H1 (cell line): ENCODE results near the gene LGALS9. TPM values are rescaled to one million over a fixed set of nuclear protein-coding genes. Genes with fewer than 3 reads are reported as not detected.

Source experiments
- CTCF ChIA-PET: fragments of 300-600 bp; sonication (Branson Sonifier 250); formaldehyde crosslinking; loops from one replicate; lab custom pipeline; 2021; ENCODE audit not compliant: partially characterized antibody; lab: Charles Lee
- POLR2A ChIA-PET: fragments of 300-600 bp; sonication (Branson Sonifier 250); formaldehyde crosslinking; loops from one replicate; lab custom pipeline; 2021; ENCODE audit warnings: inconsistent platforms; ENCODE audit not compliant: partially characterized antibody; lab: Charles Lee
- DNase-seq, 2 experiments: peaks; one replicate each; pipeline versions ENCODE4 v3.0.0 to v3.0.0-alpha.2; 2010 to 2022; ENCODE audit warnings: low spot score in 2 of 2, low read depth in 1 of 2, mixed read lengths in 1 of 2
- FAIRE-seq: peaks from 2 replicates; lab custom pipeline; 2011; peaks lifted over from hg19 to GRCh38; lab: Jason Lieb, UNC
- H2AFZ ChIP-seq: 2 replicates; pipeline ENCODE4 v1.8.1; 2012; ENCODE audit warnings: low read length, inconsistent platforms
- H2AK5ac ChIP-seq: 2 replicates; pipeline ENCODE4 v1.6.1; 2013; ENCODE audit warnings: low read depth, low read length
- H2BK120ac ChIP-seq: replicated peaks from 2 replicates; pipeline ENCODE3; 2013; ENCODE audit warnings: low read depth, low read length, inconsistent platforms
- H2BK12ac ChIP-seq: 2 replicates; pipeline ENCODE4 v1.6.1; 2013; ENCODE audit warnings: low read depth, low read length
- H2BK15ac ChIP-seq: 2 replicates; pipeline ENCODE4 v1.6.1; 2013; ENCODE audit warnings: low read length
- H2BK20ac ChIP-seq: 2 replicates; pipeline ENCODE4 v1.6.1; 2013; ENCODE audit warnings: low read length
- H2BK5ac ChIP-seq: 2 replicates; pipeline ENCODE4 v1.6.1; 2013; ENCODE audit warnings: low read depth, low read length
- H3K14ac ChIP-seq: 2 replicates; pipeline ENCODE4 v1.6.1; 2013; ENCODE audit warnings: inconsistent platforms; ENCODE audit not compliant: insufficient read length
- H3K18ac ChIP-seq: 2 replicates; pipeline ENCODE4 v1.6.1; 2013; ENCODE audit warnings: low read length; ENCODE audit errors: extremely low read depth
- H3K23ac ChIP-seq: 2 replicates; pipeline ENCODE4 v1.6.1; 2013; ENCODE audit warnings: inconsistent platforms; ENCODE audit not compliant: insufficient read length
- H3K23me2 ChIP-seq: 2 replicates; pipeline ENCODE4 v1.6.1; 2013; ENCODE audit warnings: low read depth, low read length
- H3K27ac ChIP-seq: 2 replicates; pipeline ENCODE4 v1.6.1; 2011; ENCODE audit warnings: low read depth, low read length, inconsistent platforms
- H3K27me3 ChIP-seq, 4 experiments: replicated peaks in 1 of 4; 1 replicate in 1 of 4; 2 replicates in 3 of 4; pipeline versions ENCODE4 v1.6.1 to v1.8.1; 2011 to 2013; ENCODE audit warnings: low read length in 3 of 4, mild to moderate bottlenecking in 3 of 4, inconsistent platforms in 2 of 4, mixed read lengths in 2 of 4, moderate library complexity in 1 of 4; ENCODE audit not compliant: control insufficient read depth in 3 of 4, insufficient read depth in 3 of 4; ENCODE audit errors: extremely low read depth in 1 of 4
- H3K36me3 ChIP-seq, 4 experiments: 2 replicates each; pipeline versions ENCODE4 v1.6.1 to v1.8.1; 2011 to 2013; ENCODE audit warnings: mild to moderate bottlenecking in 4 of 4, low read length in 3 of 4, moderate library complexity in 2 of 4, control low read depth in 1 of 4, inconsistent platforms in 1 of 4; ENCODE audit not compliant: insufficient read depth in 4 of 4, control insufficient read depth in 2 of 4
- H3K4ac ChIP-seq: replicated peaks from 2 replicates; pipeline ENCODE3; 2013; ENCODE audit warnings: low read length, low read depth, mixed read lengths, inconsistent platforms; ENCODE audit not compliant: insufficient read length
- H3K4me1 ChIP-seq, 4 experiments: replicated peaks in 1 of 4; 1 replicate in 1 of 4; 2 replicates in 3 of 4; pipeline versions ENCODE4 v1.6.1 to v1.8.1; 2011 to 2013; ENCODE audit warnings: low read length in 3 of 4, inconsistent platforms in 2 of 4, mixed read lengths in 1 of 4; ENCODE audit not compliant: insufficient read depth in 4 of 4, control insufficient read depth in 3 of 4
- H3K4me2 ChIP-seq, 2 experiments: 2 replicates each; pipeline versions ENCODE4 v1.6.1 to v1.8.1; 2011 to 2013; ENCODE audit warnings: low read depth in 2 of 2, low read length in 2 of 2, control low read depth in 1 of 2, inconsistent platforms in 1 of 2, mild to moderate bottlenecking in 1 of 2; ENCODE audit not compliant: insufficient read depth in 1 of 2
- H3K4me3 ChIP-seq, 4 experiments: fragments of 200-600, 300-600 bp in 1 of 4; sonication (generic), shearing (Covaris generic), sonication (Bioruptor Twin) in 1 of 4; 2 replicates each; pipeline versions ENCODE4 v1.5.1 to v1.8.1; 2011 to 2016; ENCODE audit warnings: low read length in 4 of 4, low read depth in 3 of 4, control low read depth in 2 of 4, inconsistent platforms in 2 of 4, mild to moderate bottlenecking in 2 of 4, mixed read lengths in 1 of 4, moderate library complexity in 1 of 4; ENCODE audit not compliant: insufficient read depth in 2 of 4; ENCODE audit errors: extremely low read depth in 1 of 4
- H3K56ac ChIP-seq: replicated peaks from 2 replicates; pipeline ENCODE3; 2013; ENCODE audit warnings: low read depth, mild to moderate bottlenecking, mixed read lengths, low read length, inconsistent platforms; ENCODE audit not compliant: insufficient read length
- H3K79me1 ChIP-seq: 2 replicates; pipeline ENCODE4 v1.6.1; 2013; ENCODE audit warnings: low read depth, low read length, control low read depth
- H3K79me2 ChIP-seq, 2 experiments: 2 replicates each; pipeline versions ENCODE4 v1.6.1 to v1.8.1; 2012 to 2013; ENCODE audit warnings: low read length in 2 of 2, mild to moderate bottlenecking in 2 of 2, inconsistent platforms in 1 of 2; ENCODE audit not compliant: insufficient read depth in 2 of 2, control insufficient read depth in 1 of 2
- H3K9ac ChIP-seq, 4 experiments: replicated peaks in 1 of 4; 1 replicate in 1 of 4; 2 replicates in 3 of 4; pipeline versions ENCODE4 v1.6.1 to v1.8.1; 2011 to 2013; ENCODE audit warnings: low read depth in 3 of 4, low read length in 3 of 4, control low read depth in 2 of 4, mild to moderate bottlenecking in 2 of 4, moderate library complexity in 2 of 4, inconsistent platforms in 1 of 4; ENCODE audit errors: extremely low read depth in 1 of 4
- H3K9me3 ChIP-seq, 2 experiments: 2 replicates each; pipeline versions ENCODE4 v1.6.1 to v1.8.1; 2012 to 2013; ENCODE audit warnings: mild to moderate bottlenecking in 2 of 2, moderate library complexity in 2 of 2, control low read depth in 1 of 2, inconsistent platforms in 1 of 2, low read depth in 1 of 2, low read length in 1 of 2, mixed read lengths in 1 of 2; ENCODE audit not compliant: insufficient read depth in 2 of 2
- H4K20me1 ChIP-seq, 2 experiments: replicated peaks in 1 of 2; 2 replicates each; pipeline versions ENCODE3 to v1.8.1; 2011 to 2013; ENCODE audit warnings: inconsistent platforms in 2 of 2, low read length in 2 of 2, mild to moderate bottlenecking in 1 of 2; ENCODE audit not compliant: insufficient read depth in 2 of 2, control insufficient read depth in 1 of 2
- H4K5ac ChIP-seq: 2 replicates; pipeline ENCODE4 v1.6.1; 2013; ENCODE audit warnings: low read length, low read depth, mixed read lengths, inconsistent platforms; ENCODE audit not compliant: insufficient read length
- H4K8ac ChIP-seq: 2 replicates; pipeline ENCODE4 v1.8.0; 2013; ENCODE audit warnings: mild to moderate bottlenecking, moderate library complexity, low read length, inconsistent platforms; ENCODE audit not compliant: insufficient read depth; ENCODE audit errors: extremely low read depth
- H4K91ac ChIP-seq: replicated peaks from 2 replicates; pipeline ENCODE3; 2013; ENCODE audit warnings: low read length, mixed read lengths, inconsistent platforms; ENCODE audit not compliant: insufficient read length
- CBX5 ChIP-seq: fragments of 300-800, 300-1000 bp; sonication (generic); IDR thresholded peaks from 2 replicates; pipeline ENCODE4 v1.7.1; 2016; ENCODE audit warnings: antibody characterized with exemption, low read length, low read depth
- CHD2 ChIP-seq: IDR thresholded peaks from 2 replicates; pipeline ENCODE4 v1.6.1; 2012; ENCODE audit warnings: low read length, improper control_type of control experiment
- KDM1A ChIP-seq: fragments of 200-600, 300-600 bp; sonication (generic); IDR thresholded peaks from 2 replicates; pipeline ENCODE4 v1.7.1; 2016; ENCODE audit warnings: mild to moderate bottlenecking, low read length, borderline replicate concordance
- PHF8 ChIP-seq: fragments of 200-600 bp; sonication (generic); conservative IDR thresholded peaks from 2 replicates; pipeline ENCODE4 v1.7.1; 2012; ENCODE audit warnings: low read depth, mild to moderate bottlenecking, inconsistent platforms, low read length, moderate library complexity
- POU5F1 ChIP-seq: IDR thresholded peaks from 2 replicates; pipeline ENCODE4 v1.6.1; 2011; ENCODE audit warnings: low read depth, mild to moderate bottlenecking, low read length, moderate library complexity
- RAD21 ChIP-seq, 2 experiments: IDR thresholded peaks in 1 of 2; conservative IDR thresholded peaks in 1 of 2; 2 replicates each; pipeline ENCODE4 v1.6.1; 2011; ENCODE audit warnings: low read depth in 2 of 2, low read length in 2 of 2, improper control_type of control experiment in 1 of 2, inconsistent platforms in 1 of 2, mild to moderate bottlenecking in 1 of 2, moderate library complexity in 1 of 2
- SAP30 ChIP-seq: fragments of 300-600 bp; sonication (generic); IDR thresholded peaks from 2 replicates; pipeline ENCODE4 v1.7.1; 2012; ENCODE audit warnings: low read length, moderate library complexity, mild to moderate bottlenecking, inconsistent platforms; ENCODE audit not compliant: insufficient read depth, insufficient replicate concordance
- SIRT6 ChIP-seq: IDR thresholded peaks from one replicate; pipeline ENCODE4 v1.7.1; 2012; ENCODE audit warnings: low read length, inconsistent platforms
- TAF7 ChIP-seq: optimal IDR thresholded peaks from 2 replicates; pipeline ENCODE3; 2011; ENCODE audit warnings: low read depth, mild to moderate bottlenecking, inconsistent platforms, low read length, moderate library complexity, borderline replicate concordance
- TBP ChIP-seq: IDR thresholded peaks from 2 replicates; pipeline ENCODE4 v1.6.1; 2011; ENCODE audit warnings: low read depth, low read length, improper control_type of control experiment
- TCF12 ChIP-seq: IDR thresholded peaks from 2 replicates; pipeline ENCODE4 v1.6.1; 2011; ENCODE audit warnings: low read depth, mild to moderate bottlenecking, low read length
- TEAD4 ChIP-seq: IDR thresholded peaks from 2 replicates; pipeline ENCODE4 v1.6.1; 2012; ENCODE audit warnings: low read depth, low read length, inconsistent platforms, mixed read lengths
- WGBS, 2 experiments: shearing (Covaris generic) in 1 of 2; methylation state at CpG; one replicate each; pipeline versions ENCODE4 v1.1.6 to v1.1.7; 2013 to 2015; ENCODE audit warnings: low lambda C conversion rate in 2 of 2, mixed read lengths in 2 of 2, inconsistent platforms in 1 of 2, low coverage in 1 of 2, missing lambda C conversion rate in 1 of 2; ENCODE audit not compliant: insufficient replicate concordance in 2 of 2, insufficient coverage in 1 of 2, insufficient read length in 1 of 2; ENCODE audit errors: extremely low coverage in 1 of 2, missing lambda C conversion rate in 1 of 2; 5-methylcytosine and 5-hydroxymethylcytosine counted together
- polyA plus RNA-seq, 7 experiments: library from polyadenylated mRNA; depleted of rRNA in 3 of 7; stranded (reverse) in 5 of 7; unstranded in 2 of 7; fragments of >200 nt in 5 of 7; fragments of 200-250 nt in 2 of 7; gene quantifications; 1 replicate in 5 of 7; 2 replicates in 1 of 7; 4 replicates in 1 of 7; pipeline versions ENCODE4 v1.2.1 to v1.2.3, GENCODE V29; 2011 to 2013; ENCODE audit warnings: missing spikeins in 2 of 7, mixed read lengths in 2 of 7
- total RNA-seq: library from RNA; stranded (reverse); fragmentation: NEBNext Ultra II Directional; extraction: Animal tissue kit (Norgen Biotek cat#: 25700); gene quantifications from 2 replicates; pipeline ENCODE4 v1.2.1, GENCODE V29; 2021
- TF ChIP-seq, protein P1 (sequence below): IDR thresholded peaks from 2 replicates; pipeline ENCODE4 v1.6.1; 2011; ENCODE audit warnings: low read length, improper control_type of control experiment

The LGALS9 gene
- total and polyA plus RNA-seq, 2 of the 8 experiments (the other 6 are each of a cell fraction or from before 2014, with no cell fraction given) = 0.95 to 1.7 TPM

DNA sequence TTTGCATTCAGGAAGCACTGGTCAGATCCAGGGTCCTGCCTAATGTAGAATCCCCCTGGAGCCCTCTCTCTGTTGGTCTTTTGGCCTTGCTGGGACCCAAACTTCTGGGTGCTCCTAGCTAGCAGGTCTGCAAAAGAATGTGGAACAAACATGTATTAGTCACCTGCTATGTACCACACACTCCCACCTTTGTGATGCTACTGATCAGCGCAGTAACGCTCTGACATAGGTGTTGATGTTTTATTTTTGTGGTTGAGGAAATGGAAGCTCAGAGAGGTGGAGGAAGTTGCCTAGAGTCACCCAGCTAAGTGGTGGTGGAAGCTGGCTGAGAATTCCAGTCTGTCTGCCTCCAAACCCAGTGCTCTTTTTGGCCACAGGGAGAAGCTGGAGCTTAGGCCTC is 35.8 kb upstream of the LGALS9 start:
- no peak for DNase-seq
- Histone ChIP-seq H3K4ac (no peak overlapping the region), H2BK120ac (no peak overlapping the region), H3K23ac (no peak overlapping the region), H3K4me3 (no peak overlapping the region), H2BK12ac (no peak overlapping the region), H3K27me3 (no peaks in the 10 kb centered on the region), H3K4me1 (0 out of 7 replicates have a peak, but pooled peaks cover 0 to 2% (median 0%) of the 10 kb centered on the region in 4 experiments), H3K79me2 (no peaks in the 10 kb centered on the region), H4K5ac (no peak overlapping the region), H2BK15ac (no peak overlapping the region), H4K20me1 (peaks cover 0 to 2% of the 10 kb centered on the region in 2 experiments), H3K27ac (no peak overlapping the region), H3K18ac (no peak overlapping the region), H4K8ac (no peak overlapping the region), H2BK5ac (no peak overlapping the region), H3K14ac (no peak overlapping the region), H3K9ac (no peak overlapping the region), H3K56ac (no peak overlapping the region)
- WGBS, 2 experiments = 96% methylated on average over 2 of the region's 2 CpGs; no CpG with 5 or more reads in 1 of the 2 experiments
- CTCF ChIA-PET = interaction anchor here (0.6 to 13.3 kb wide), 12 partner anchors 7 to 358 kb away, joined by 3 to 209 read pairs (median 3); partner anchors contain the start of gene KSR1
- POLR2A ChIA-PET = no interaction called here
- no peak for TF ChIP-seq SIRT6
- no peak for TF ChIP-seq TAF7
- no peak for TF ChIP-seq RAD21 (IDR thresholded peaks at IDR 0.05 in 1 of 2, conservative IDR thresholded peaks at IDR 0.05 in 1 of 2; ENCODE audit: low read depth in 2 of 2, low read length in 2 of 2)
- TF ChIP-seq SAP30 = no peak
- no peak for TF ChIP-seq CBX5
- TF ChIP-seq TEAD4 = no peak
- TF ChIP-seq TBP = no peak
- no peak for TF ChIP-seq PHF8
- TF ChIP-seq, protein P1, sequence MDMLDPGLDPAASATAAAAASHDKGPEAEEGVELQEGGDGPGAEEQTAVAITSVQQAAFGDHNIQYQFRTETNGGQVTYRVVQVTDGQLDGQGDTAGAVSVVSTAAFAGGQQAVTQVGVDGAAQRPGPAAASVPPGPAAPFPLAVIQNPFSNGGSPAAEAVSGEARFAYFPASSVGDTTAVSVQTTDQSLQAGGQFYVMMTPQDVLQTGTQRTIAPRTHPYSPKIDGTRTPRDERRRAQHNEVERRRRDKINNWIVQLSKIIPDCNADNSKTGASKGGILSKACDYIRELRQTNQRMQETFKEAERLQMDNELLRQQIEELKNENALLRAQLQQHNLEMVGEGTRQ = no peak
- no peak for TF ChIP-seq TCF12
- no peak for TF ChIP-seq CHD2
- TF ChIP-seq KDM1A = no peak
- no peak for TF ChIP-seq POU5F1
- TF ChIP-seq, all 59 proteins: peak for 0
- Histone ChIP-seq H2BK20ac (no peak overlapping the region), H4K91ac (no peak overlapping the region), H3K4me2 (no peak overlapping the region), H3K36me3 (no peaks in the 10 kb centered on the region; a peak in 2 of 8 replicates), H2AFZ (no peak overlapping the region), H3K79me1 (no peaks in the 10 kb centered on the region), H3K23me2 (no peaks in the 10 kb centered on the region), H3K9me3 (no peaks in the 10 kb centered on the region), H2AK5ac (no peak overlapping the region)
- FAIRE-seq = no peak
